Stimulated activated CD8-positive, alpha-beta memory T cell treated with anti-CD3 and anti-CD28 coated beads, Interleukin-12 subunit alpha, Interleukin-12 subunit beta, amount 100 ng/mL, for 24 hours (primary cell): ENCODE measurements around the gene ANKRD50.

Experiments used
- DNase-seq: peaks from one replicate; pipeline ENCODE4 v3.0.0-alpha.2; 2020; ENCODE audit errors: extremely low read depth

The ANKRD50 gene

GRCh38 chr4:124708517-124709300, 3.8 kb downstream of the ANKRD50 start:
- no peak for DNase-seq

DNA sequence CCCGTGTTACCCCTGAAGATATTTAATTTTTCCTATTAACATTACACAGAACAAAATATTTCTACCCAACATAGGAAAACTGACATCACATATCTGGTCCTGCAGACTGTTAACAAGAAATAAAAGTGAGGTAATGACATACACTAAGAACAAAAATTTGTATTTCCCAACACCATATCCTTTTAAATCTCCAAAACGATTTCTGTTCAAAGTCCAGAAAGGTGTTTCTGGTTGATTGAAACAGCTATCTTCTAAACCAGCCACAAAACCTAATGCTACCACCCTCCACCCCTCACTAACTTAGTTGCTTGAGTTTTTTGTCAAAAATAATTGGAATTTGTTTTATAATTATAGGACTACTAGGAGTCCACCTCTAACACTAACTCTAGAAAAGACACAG, 7.1 kb downstream of the ANKRD50 start:
- no peak for DNase-seq

GRCh38 chr4:124703154-124703553, 9.4 kb downstream of the ANKRD50 start:
- DNase-seq, result no peak

DNA sequence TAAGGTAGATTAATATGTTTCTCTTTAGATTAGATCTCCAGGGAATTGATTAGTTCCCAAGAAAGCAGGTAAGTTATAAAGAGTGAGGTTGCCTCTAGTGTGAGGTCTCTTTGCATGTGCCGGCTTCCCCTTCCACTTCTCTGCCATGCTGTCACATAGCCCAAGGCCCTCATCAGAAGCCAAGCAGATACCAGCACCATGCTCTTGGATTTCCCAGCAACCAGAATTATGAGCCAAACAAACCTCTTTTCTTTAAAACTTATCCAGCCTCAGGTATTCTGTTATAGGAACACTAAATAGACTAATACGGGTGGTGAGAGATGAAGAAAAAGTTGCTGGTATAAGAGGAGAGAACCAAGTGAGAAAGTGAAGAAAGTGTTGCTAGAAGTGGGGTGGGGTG, 15.1 kb downstream of the ANKRD50 start:
- no peak for DNase-seq

DNA sequence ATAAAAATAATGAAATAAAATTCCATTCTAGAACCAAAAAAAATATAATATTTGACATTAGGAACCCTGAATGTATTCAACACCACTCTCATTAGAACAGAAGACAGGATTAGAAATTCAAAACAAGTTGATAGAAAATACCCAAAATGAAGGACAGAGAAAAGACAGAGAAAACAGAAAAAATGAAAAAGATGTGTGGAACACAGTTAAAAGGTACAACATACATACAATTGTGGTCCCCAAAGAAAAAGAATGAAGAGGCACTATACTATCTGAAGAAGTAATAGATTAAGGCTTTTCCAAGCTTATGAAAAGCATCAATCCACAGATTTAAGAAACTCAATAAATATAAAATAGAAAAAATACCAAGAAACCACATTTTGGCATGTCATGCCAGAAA, 16.4 kb downstream of the ANKRD50 start:
- no peak for DNase-seq

DNA sequence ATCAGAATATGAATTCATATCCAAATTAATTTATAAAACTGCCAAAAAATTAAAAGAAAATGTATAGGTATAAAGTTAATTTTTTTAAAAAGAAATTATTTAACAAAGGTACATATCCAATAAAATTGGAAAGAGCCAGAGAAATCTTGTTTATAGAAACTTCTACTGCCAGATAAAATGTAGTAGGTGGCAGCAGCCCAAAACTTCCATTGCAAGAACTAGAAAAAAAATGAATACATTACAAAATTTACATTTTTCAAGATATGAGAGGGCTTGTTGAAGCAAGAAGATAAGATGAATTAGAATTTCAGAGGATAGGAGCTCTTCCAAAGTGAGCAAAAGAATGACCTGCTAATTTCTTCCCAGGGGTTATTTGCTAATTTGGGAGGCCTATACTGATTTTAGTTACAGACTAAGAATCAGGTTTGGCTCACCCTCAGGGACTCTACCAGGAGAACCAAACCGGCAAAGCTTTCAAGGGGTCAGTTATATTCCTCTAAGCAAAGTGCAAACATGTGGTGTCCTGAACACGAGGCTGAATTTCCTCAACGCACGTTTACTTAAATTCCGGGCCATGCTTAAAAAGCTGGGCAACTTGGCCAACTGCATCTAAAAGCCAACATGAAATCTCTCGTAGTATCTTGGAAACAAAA, 17.5 kb downstream of the ANKRD50 start:
- no peak for DNase-seq

DNA sequence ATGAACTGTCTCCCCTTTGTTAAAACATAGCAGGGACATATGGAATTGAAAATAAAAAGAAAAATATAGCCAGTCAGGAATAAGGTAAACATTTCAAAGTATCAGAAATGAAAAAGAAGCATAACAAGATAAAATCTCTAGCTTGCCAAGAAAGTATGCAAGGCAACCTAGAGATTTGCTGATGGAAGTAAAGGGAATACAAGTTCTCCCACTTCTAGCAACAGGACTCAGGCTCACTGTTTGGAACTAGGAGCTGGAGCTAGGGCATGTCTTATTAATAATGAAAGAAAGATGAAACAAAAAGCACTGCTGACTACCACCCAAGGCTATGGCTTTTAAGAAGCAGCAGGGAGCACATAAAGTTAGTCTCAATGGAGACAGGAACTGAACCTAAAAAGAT, 18.2 kb downstream of the ANKRD50 start:
- DNase-seq, result no peak

DNA sequence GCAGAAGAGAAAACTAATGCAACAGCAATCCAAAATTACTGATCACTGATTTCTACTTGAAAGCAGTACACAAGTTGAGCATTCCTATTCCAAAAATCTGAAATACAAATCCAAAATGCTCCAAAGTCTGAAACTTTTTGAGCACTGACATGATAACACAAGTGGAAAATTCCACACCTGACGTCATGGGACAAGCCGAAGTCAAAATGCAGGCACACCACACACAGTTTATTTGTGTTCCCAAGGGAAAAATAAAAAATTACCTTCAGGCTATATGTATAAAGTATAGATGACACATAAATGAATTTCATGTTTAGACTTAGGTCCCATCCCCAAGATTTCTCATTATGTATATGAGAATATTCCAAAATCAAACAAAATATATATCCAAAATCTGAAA, 20.7 kb downstream of the ANKRD50 start:
- no peak for DNase-seq

DNA sequence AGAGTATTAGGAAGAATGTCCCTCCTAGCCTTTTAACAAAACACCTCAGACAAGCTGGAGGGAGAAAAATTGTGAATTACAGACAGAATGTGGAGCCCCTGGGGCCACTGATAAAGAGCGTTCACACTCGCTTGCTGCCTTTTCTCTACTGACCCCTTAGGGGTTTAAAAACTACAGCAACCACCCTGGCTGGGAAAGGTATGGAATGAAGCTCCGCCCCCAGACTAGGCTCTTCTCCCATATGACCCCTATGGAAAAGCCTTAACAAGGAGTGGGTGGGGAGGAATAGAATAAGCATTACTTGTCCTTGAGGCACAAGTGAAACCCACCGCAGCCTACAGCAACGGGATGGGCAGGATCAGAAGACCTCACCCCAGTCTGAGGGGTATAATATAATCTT, 26.3 kb downstream of the ANKRD50 start:
- no peak for DNase-seq

- no peak for DNase-seq
Observed at GRCh38 chr4:124685851-124686250, 26.7 kb downstream of the ANKRD50 start.

- DNase-seq, result no peak
Observed at GRCh38 chr4:124684301-124684700, 28.2 kb downstream of the ANKRD50 start.

DNA sequence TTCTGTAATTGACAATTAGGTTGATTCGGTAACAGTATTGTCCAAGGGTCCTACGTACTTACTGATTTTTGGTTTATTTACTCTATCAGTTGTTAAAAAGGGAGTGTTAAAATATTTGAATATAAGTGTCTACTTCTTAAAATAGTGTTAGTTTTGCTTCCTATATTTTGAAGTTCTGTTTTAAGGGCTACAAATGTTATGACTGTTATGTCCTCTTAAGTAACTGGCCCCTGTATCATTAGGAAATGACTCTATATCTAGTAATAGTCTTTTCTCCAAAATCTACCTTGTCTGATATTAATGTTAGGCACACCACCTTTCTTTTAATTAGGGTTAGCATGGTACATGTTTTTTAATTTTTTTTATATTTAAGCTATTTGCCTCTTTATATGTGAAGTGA, 30.1 kb downstream of the ANKRD50 start:
- no peak for DNase-seq

DNA sequence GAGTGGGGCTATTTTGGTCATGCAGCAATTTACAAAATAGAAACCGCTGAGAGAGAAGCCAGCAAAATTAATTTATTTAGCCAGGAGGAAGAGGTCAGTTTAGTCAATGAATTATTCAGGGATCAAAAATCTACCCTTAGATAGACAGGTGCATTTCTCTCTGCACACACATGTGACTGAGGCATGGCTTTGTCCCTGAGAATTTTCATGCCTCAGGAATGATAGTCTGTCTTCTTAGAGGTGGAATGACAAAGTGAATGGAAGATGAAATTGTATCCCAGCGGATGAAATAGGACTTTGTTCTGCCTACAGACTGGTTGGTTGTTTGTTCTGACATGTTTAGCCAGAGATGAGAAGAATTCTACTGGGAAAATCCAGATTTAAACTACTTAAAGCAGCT, 46.0 kb downstream of the ANKRD50 start:
- no peak for DNase-seq

DNA sequence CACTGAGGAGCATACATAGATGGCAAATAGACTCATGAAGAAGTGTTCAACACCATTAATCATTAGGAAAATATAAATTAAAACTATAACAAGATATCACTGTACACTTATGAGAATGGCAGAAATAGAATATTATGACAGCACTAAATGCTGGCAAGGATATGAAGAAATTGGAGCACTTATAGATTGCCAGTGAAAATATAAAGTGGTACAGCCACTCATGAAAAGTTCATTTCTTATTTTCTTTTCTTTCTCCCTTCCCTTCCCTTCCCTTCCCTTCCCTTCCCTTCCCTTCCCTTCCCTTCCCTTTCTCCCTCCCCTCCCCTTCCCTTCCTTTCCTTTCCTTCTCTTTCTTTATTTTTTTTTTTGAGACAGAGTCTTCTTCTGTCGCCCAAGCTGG, 53.7 kb downstream of the ANKRD50 start:
- DNase-seq, result no peak

DNA sequence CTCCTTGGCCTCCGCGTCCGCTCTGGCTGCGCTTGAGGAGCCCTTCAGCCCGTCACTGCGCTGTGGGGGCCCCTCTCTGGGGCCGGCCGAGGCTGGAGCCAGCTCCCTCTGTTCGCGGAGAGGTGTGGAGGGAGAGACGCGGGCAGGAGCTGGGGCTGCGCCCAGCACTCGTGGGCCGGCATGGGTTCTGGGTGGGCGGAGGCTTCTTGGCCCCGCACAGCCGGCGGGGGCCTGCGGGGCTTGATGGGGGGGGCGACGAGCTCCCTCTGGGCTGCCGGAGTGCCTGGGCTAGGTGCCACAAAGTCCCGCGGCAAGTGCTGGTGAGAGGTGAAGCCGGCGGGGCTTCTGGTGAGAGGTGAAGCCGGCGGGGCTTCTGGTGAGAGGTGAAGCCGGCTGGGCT, 61.9 kb downstream of the ANKRD50 start:
- no peak for DNase-seq

- DNase-seq, result no peak
Observed at GRCh38 chr4:124647599-124647998, 64.9 kb downstream of the ANKRD50 start.

- no peak for DNase-seq
Observed at GRCh38 chr4:124644621-124645020, 67.9 kb downstream of the ANKRD50 start.

DNA sequence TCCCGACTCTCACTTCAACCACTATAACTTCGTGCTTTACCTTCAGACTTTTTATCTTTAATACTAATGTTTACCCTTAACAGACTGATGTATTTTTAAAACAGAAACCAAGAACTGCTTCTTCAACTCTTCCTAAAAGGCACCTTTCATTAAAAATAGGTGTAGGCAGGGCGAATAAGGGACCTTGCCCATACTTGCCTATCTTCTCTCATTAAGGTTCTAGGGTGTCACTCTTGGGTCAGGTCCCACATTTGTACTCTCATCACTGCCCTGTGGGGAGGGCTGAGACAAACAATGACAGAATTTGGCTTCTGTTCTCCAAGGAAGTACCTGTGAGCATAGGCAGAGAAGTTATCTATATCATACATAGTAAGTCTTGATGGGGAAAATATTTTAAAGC, 69.7 kb downstream of the ANKRD50 start:
- DNase-seq, result no peak

DNA sequence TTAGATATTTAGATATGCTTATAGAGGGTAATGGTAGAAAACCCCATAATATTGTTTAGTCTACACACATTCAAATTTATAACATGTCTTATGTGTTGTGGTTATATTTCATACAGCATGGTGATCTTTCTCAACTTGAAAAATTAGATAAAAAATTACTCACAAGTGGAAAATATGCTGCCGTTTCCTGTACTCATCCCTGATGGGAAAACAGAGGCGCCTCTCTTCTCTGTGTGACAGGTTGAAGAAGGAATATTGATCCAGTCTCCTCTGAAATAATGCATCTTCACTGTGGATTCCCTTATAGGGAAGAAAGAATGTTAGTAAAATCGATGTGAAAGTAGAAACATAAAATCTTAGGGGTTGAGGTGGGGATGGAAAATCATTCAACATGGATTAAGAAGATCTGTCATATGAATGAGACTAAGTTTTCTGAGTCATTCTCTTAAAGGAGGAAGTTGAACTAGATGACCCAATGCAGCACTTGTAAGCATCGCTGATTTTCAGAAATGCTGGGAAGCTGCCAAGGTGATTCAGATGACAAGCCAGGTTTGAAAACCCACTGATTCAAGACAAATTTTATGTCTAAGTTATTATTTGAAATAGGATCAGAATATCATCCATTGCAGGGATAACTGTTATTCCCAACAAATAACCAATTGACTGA, 70.7 kb downstream of the ANKRD50 start:
- DNase-seq, result no peak

DNA sequence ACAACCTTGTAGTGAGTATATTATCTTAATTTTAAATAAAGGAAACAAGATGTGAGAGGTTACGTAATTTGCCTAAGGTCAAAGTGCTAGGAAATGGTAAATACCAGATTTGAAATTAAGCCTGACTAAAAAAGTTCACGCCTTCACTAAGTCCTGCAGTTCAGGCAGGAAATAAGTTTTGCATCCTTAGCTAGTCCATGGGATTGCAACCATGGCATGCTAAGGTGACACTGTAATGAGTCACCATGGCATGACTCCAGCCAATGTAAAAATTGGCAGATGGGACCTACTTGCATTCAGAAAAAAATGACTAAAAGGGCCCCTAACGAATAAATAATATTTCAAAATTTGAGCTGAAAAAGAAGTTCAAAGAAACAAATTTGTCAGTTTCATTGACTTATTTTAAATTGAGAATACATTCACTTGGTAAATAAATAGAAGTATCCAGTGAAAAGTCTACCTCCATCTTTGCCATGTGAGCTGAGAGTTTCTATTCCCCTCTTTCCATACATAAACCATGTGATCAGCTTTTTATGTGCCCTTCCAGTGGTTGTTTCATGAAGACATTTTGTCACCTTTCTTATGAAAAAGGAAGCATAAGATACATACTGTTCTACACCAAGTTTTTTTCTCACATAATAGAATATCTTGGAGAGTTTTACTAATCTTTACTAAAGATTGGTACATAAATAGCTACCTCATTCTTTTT, 72.4 kb downstream of the ANKRD50 start:
- DNase-seq, result no peak

DNA sequence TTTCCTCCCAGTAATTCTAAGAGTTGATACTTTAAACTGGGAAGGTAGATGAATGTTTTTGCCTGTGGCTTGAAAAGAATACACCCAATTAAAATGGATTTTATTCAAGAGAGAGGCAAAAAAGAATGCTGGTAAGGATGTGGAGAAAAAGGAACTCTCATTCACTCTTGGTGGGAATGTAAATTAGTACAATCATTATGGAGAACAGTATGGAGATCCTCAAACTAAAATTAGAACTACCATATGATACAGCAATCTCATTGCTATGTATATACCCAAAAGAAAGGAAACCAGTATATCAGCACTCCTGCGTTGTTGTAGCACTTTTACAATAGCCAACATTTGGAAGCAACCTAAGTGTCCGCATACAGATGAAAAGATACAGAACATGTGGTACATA, 75.2 kb downstream of the ANKRD50 start:
- DNase-seq, result no peak

DNA sequence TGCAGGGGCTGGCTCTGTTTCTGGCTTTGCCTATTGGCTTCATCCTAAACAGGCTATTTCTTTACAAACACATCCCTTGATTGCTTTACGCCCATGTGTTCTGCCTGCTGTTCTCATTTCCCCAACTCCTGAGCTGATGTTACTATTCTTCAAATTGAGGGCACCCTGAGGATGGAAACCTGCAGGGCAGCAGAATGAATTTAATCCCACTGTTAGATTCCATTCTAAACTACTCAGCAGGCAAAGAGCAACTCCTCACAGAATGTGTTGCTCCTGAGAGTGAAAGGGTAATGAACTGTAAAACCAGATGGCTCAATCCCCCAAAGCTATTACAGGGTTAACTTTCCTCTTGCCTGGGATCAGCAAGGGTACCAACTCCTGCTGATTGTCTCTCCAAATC, 75.7 kb downstream of the ANKRD50 start:
- DNase-seq, result no peak

GRCh38 chr4:124635331-124635730, 77.2 kb downstream of the ANKRD50 start:
- no peak for DNase-seq
